ENCODE data around the gene ANTKMT. TPM values are rescaled to one million over a fixed set of nuclear protein-coding genes. Genes with fewer than 3 reads are reported as not detected.

Gene ANTKMT
- total and polyA plus RNA-seq, 2 of the 4 experiments (the other 2 are of a cell fraction) = 7.3 to 16.2 TPM

DNA sequence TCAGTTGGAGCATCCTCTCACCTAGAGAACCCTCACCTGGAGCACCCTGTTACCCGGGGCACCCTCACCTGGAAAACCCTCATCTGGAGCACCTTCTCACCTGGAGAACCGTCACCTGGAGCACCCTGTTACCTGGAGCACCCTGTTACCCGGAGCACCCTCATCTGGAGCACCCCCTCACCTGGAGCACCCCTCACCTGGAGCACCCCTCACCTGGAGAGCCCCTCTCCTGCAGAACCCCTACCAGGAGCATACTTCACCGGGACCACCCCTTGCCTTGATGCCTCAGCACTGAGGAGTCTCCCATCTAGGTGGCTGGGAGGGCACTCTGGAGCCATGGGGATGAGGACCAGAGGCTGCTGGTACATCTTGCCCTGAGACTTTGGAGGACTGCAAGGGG is 12.0 kb upstream of the ANTKMT start:
- no peak overlapping the region for H3K4ac ChIP-seq (ENCODE audit: low read depth, low read length)
- H2AK9ac ChIP-seq (replicated peaks; ENCODE audit: low read depth, low read length, poor library complexity) = no peak overlapping the region
- H3K79me1 ChIP-seq (ENCODE audit: low read depth in 1 of 2, low read length in 2 of 2) = no peaks in the 10 kb centered on the region
- TF ChIP-seq CEBPB (IDR thresholded peaks at IDR 0.05; ENCODE audit: low read depth, low read length) (no peak), RAD21 (IDR thresholded peaks at IDR 0.05; ENCODE audit: low read length) (no peak), MAFK (IDR thresholded peaks at IDR 0.05; ENCODE audit: low read depth, low read length) (no peak), CHD1 (IDR thresholded peaks at IDR 0.05; ENCODE audit: low read depth, low read length) (no peak), MXI1 (IDR thresholded peaks at IDR 0.05; ENCODE audit: borderline replicate concordance, low read depth, low read length) (no peak), NFE2L2 (IDR thresholded peaks at IDR 0.05; ENCODE audit: low read depth, low read length) (no peak), BHLHE40 (IDR thresholded peaks at IDR 0.05; ENCODE audit: low read depth, low read length) (no peak)
- TF ChIP-seq, protein P1, sequence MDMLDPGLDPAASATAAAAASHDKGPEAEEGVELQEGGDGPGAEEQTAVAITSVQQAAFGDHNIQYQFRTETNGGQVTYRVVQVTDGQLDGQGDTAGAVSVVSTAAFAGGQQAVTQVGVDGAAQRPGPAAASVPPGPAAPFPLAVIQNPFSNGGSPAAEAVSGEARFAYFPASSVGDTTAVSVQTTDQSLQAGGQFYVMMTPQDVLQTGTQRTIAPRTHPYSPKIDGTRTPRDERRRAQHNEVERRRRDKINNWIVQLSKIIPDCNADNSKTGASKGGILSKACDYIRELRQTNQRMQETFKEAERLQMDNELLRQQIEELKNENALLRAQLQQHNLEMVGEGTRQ (IDR thresholded peaks at IDR 0.05; ENCODE audit: low read depth, low read length) = no peak
- TF ChIP-seq, protein P2, sequence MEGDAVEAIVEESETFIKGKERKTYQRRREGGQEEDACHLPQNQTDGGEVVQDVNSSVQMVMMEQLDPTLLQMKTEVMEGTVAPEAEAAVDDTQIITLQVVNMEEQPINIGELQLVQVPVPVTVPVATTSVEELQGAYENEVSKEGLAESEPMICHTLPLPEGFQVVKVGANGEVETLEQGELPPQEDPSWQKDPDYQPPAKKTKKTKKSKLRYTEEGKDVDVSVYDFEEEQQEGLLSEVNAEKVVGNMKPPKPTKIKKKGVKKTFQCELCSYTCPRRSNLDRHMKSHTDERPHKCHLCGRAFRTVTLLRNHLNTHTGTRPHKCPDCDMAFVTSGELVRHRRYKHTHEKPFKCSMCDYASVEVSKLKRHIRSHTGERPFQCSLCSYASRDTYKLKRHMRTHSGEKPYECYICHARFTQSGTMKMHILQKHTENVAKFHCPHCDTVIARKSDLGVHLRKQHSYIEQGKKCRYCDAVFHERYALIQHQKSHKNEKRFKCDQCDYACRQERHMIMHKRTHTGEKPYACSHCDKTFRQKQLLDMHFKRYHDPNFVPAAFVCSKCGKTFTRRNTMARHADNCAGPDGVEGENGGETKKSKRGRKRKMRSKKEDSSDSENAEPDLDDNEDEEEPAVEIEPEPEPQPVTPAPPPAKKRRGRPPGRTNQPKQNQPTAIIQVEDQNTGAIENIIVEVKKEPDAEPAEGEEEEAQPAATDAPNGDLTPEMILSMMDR (conservative IDR thresholded peaks at IDR 0.05; ENCODE audit: low read depth, low read length) = no peak
- TF ChIP-seq, protein P3, sequence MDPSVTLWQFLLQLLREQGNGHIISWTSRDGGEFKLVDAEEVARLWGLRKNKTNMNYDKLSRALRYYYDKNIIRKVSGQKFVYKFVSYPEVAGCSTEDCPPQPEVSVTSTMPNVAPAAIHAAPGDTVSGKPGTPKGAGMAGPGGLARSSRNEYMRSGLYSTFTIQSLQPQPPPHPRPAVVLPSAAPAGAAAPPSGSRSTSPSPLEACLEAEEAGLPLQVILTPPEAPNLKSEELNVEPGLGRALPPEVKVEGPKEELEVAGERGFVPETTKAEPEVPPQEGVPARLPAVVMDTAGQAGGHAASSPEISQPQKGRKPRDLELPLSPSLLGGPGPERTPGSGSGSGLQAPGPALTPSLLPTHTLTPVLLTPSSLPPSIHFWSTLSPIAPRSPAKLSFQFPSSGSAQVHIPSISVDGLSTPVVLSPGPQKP (IDR thresholded peaks at IDR 0.05; ENCODE audit: borderline replicate concordance, low read depth, low read length) = no peak
- dilution Hi-C loops (cut with HindIII; ENCODE audit: low sequenced_read_pairs, unreplicated experiment) = no loop called here
- no peak overlapping the region for H3K27ac ChIP-seq (ENCODE audit: insufficient read depth, low read length)
- in situ Hi-C loops (cut with MboI; ENCODE audit: low sequenced_read_pairs) = loop anchor here (25.0 kb wide), 1 partner anchor 353 kb away; the partner anchor contains the start of gene SSTR5
- H3K36me3 ChIP-seq (ENCODE audit: control insufficient read depth, insufficient read depth, low read length) = no peaks in the 10 kb centered on the region
- H2AK5ac ChIP-seq (ENCODE audit: low read depth, low read length) = no peak overlapping the region
- peaks cover 34% of the 10 kb centered on the region for H3K27me3 ChIP-seq (ENCODE audit: control insufficient read depth, insufficient read depth, low read length)
- 100% methylated on average over 1 of the region's 4 CpGs; no CpG with 5 or more reads in 1 of the 2 experiments for WGBS, 2 experiments (ENCODE audit: extremely low coverage in 2 of 2, insufficient read length in 1 of 2)
- H4K5ac ChIP-seq (ENCODE audit: low read depth, low read length) = no peak overlapping the region
- ChIA-PET CTCF (no interaction called here), POLR2A (ENCODE audit: unreplicated experiment) (interaction anchor here (0.6 kb wide), 1 partner anchor 11 kb away, joined by 4 read pairs; no protein-coding TSS in a partner anchor)
- H3K56ac ChIP-seq (ENCODE audit: extremely low read depth, insufficient read depth, low read length) = no peak overlapping the region
- H4K91ac ChIP-seq (ENCODE audit: insufficient read depth, low read depth, low read length) = no peak overlapping the region
- no peaks in the 10 kb centered on the region for H3K9me3 ChIP-seq (ENCODE audit: control insufficient read depth, insufficient read depth, low read length)
- H4K8ac ChIP-seq (ENCODE audit: low read depth in 2 of 2, low read length in 2 of 2) = no peak overlapping the region
- intact Hi-C loops (cut with micrococcal nuclease) = no loop called here
- H3K4me1 ChIP-seq (ENCODE audit: control insufficient read depth, insufficient read depth, low read length) = peaks cover 5% of the 10 kb centered on the region; the same call in 1 of the 2 replicates
- ATAC-seq (ENCODE audit: low read depth) (no peak), DNase-seq (no peak)
- no peak overlapping the region for H3K9ac ChIP-seq (ENCODE audit: low read depth, low read length)
- no peaks in the 10 kb centered on the region for H3K9me1 ChIP-seq (ENCODE audit: insufficient read depth, low read length)
- no peak overlapping the region for H2AFZ ChIP-seq (replicated peaks; ENCODE audit: low read length, poor library complexity)
- H2BK120ac ChIP-seq (ENCODE audit: low read depth, low read length) = no peak overlapping the region
- H2BK15ac ChIP-seq (ENCODE audit: low read depth, low read length) = no peak overlapping the region
- no peak overlapping the region for H3K14ac ChIP-seq (replicated peaks; ENCODE audit: low read depth, low read length)
- BruUV-seq (replicated peaks) = no TSS peak
- H3K4me3 ChIP-seq (ENCODE audit: insufficient read depth, low read depth, low read length) = no peak overlapping the region
- H3K4me2 ChIP-seq (ENCODE audit: low read depth, low read length) = no peak overlapping the region
- no peak overlapping the region for H3K18ac ChIP-seq (ENCODE audit: low read depth, low read length)
- H2BK5ac ChIP-seq (ENCODE audit: low read depth, low read length, poor library complexity, severe bottlenecking) = no peak overlapping the region
- H2BK20ac ChIP-seq (ENCODE audit: low read depth, low read length) = no peak overlapping the region
- H4K20me1 ChIP-seq (ENCODE audit: insufficient read depth, low read length) = peaks cover 14% of the 10 kb centered on the region; the same call in 1 of the 2 replicates
- H3K23ac ChIP-seq (ENCODE audit: low read depth, low read length) = no peak overlapping the region

All from IMR-90 (cell line).